ENCODE results near the gene MYOM3. TPM values are rescaled to one million over a fixed set of nuclear protein-coding genes. Genes with fewer than 3 reads are reported as not detected.

Gene MYOM3
- total and polyA plus RNA-seq, 2 of the 4 experiments (the other 2 are of a cell fraction), result 0.03 TPM; not detected in 1

DNA sequence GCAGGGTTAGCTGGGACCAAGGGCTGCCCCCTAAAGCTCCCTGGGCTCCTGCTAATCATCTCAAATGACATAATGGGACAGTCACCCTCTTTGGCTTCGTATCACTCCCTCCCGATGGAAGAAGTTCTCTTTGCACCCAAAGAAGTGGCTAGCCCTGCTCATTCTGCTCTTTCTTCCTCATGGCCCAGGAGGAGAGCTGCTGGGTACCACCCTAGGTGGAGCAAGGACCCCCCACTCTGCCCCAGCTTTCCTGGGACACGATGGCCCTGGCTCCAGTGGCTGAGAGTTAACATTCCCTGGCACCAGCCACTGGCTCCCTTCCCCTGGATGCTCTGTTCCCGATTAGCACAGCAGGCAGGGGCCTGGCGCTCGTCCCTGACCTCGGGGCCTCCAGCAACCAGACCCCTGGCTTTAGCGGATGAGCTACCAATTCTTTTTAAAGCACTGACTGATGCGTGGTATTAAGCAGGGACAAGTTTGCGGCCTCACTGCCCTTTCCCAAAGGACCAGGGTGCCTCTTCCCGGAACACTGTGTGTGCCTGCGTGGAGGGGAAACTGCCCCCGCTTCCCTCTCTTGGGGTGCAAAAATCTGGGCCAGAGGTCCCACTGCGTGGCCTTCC, 1.2 kb downstream of the MYOM3 start:
- 52% methylated on average over 7 of the region's 14 CpGs; no CpG with 5 or more reads in 1 of the 2 experiments for WGBS, 2 experiments (ENCODE audit: extremely low coverage in 2 of 2, insufficient read length in 1 of 2)
- Histone ChIP-seq H3K18ac (ENCODE audit: low read depth, low read length) (no peak overlapping the region), H3K9ac (ENCODE audit: low read depth, low read length) (no peak overlapping the region), H2AK9ac (replicated peaks; ENCODE audit: low read depth, low read length, poor library complexity) (no peak overlapping the region), H3K4ac (ENCODE audit: low read depth, low read length) (no peak overlapping the region), H3K27ac (ENCODE audit: insufficient read depth, low read length) (no peak overlapping the region), H3K9me1 (ENCODE audit: insufficient read depth, low read length) (no peaks in the 10 kb centered on the region), H3K4me3 (ENCODE audit: insufficient read depth, low read depth, low read length) (no peak overlapping the region), H2BK5ac (ENCODE audit: low read depth, low read length, poor library complexity, severe bottlenecking) (no peak overlapping the region), H2AK5ac (ENCODE audit: low read depth, low read length) (no peak overlapping the region), H3K14ac (replicated peaks; ENCODE audit: low read depth, low read length) (no peak overlapping the region), H3K23ac (ENCODE audit: low read depth, low read length) (no peak overlapping the region), H4K5ac (ENCODE audit: low read depth, low read length) (no peak overlapping the region), H3K4me2 (ENCODE audit: low read depth, low read length) (no peak overlapping the region), H3K36me3 (ENCODE audit: control insufficient read depth, insufficient read depth, low read length) (no peaks in the 10 kb centered on the region), H4K91ac (ENCODE audit: insufficient read depth, low read depth, low read length) (no peak overlapping the region), H4K8ac (ENCODE audit: low read depth in 2 of 2, low read length in 2 of 2) (no peak overlapping the region), H3K56ac (ENCODE audit: extremely low read depth, insufficient read depth, low read length) (no peak overlapping the region), H4K20me1 (ENCODE audit: insufficient read depth, low read length) (no peaks in the 10 kb centered on the region), H3K9me3 (ENCODE audit: control insufficient read depth, insufficient read depth, low read length) (no peaks in the 10 kb centered on the region), H3K4me1 (ENCODE audit: control insufficient read depth, insufficient read depth, low read length) (peaks cover 3% of the 10 kb centered on the region; the same call in 1 of the 2 replicates), H2BK120ac (ENCODE audit: low read depth, low read length) (no peak overlapping the region), H3K27me3 (ENCODE audit: control insufficient read depth, insufficient read depth, low read length) (peaks cover 33% of the 10 kb centered on the region), H2BK20ac (ENCODE audit: low read depth, low read length) (no peak overlapping the region), H2BK15ac (ENCODE audit: low read depth, low read length) (no peak overlapping the region), H3K79me1 (ENCODE audit: low read depth in 1 of 2, low read length in 2 of 2) (no peaks in the 10 kb centered on the region), H2AFZ (replicated peaks; ENCODE audit: low read length, poor library complexity) (no peak overlapping the region)
- in situ Hi-C loops (cut with MboI; ENCODE audit: low sequenced_read_pairs), result no loop called here
- dilution Hi-C loops (cut with HindIII; ENCODE audit: low sequenced_read_pairs, unreplicated experiment), result no loop called here
- no peak for TF ChIP-seq BHLHE40 (IDR thresholded peaks at IDR 0.05; ENCODE audit: low read depth, low read length)
- no peak for TF ChIP-seq NFE2L2 (IDR thresholded peaks at IDR 0.05; ENCODE audit: low read depth, low read length)
- no peak for TF ChIP-seq SMC3 (IDR thresholded peaks at IDR 0.05; ENCODE audit: low read depth, low read length)
- no peak for TF ChIP-seq MXI1 (IDR thresholded peaks at IDR 0.05; ENCODE audit: borderline replicate concordance, low read depth, low read length)
- TF ChIP-seq RAD21 (IDR thresholded peaks at IDR 0.05; ENCODE audit: low read length), result no peak
- TF ChIP-seq, protein P1, sequence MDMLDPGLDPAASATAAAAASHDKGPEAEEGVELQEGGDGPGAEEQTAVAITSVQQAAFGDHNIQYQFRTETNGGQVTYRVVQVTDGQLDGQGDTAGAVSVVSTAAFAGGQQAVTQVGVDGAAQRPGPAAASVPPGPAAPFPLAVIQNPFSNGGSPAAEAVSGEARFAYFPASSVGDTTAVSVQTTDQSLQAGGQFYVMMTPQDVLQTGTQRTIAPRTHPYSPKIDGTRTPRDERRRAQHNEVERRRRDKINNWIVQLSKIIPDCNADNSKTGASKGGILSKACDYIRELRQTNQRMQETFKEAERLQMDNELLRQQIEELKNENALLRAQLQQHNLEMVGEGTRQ (IDR thresholded peaks at IDR 0.05; ENCODE audit: low read depth, low read length), result no peak
- TF ChIP-seq RCOR1 (IDR thresholded peaks at IDR 0.05; ENCODE audit: insufficient replicate concordance, low read length), result no peak
- no peak for TF ChIP-seq CHD1 (IDR thresholded peaks at IDR 0.05; ENCODE audit: low read depth, low read length)
- TF ChIP-seq MAZ (IDR thresholded peaks at IDR 0.05; ENCODE audit: borderline replicate concordance, low read depth, low read length), result no peak
- no peak for TF ChIP-seq RFX5 (IDR thresholded peaks at IDR 0.05; ENCODE audit: low read depth, low read length)
- no peak for TF ChIP-seq MAFK (IDR thresholded peaks at IDR 0.05; ENCODE audit: low read depth, low read length)
- no peak for TF ChIP-seq FOS (IDR thresholded peaks at IDR 0.05; ENCODE audit: low read depth, low read length)
- no TSS peak for BruUV-seq (replicated peaks)
- ATAC-seq (ENCODE audit: low read depth), result no peak
- POLR2A ChIA-PET (ENCODE audit: unreplicated experiment), result no interaction called here
- intact Hi-C loops (cut with micrococcal nuclease), result no loop called here
- CTCF ChIA-PET, result interaction anchor here (0.5 kb wide), 1 partner anchor 365 kb away, joined by 3 read pairs; no protein-coding TSS in a partner anchor
- DNase-seq, result no peak
